Left kidney (tissue), 2 donors: Measurements from ENCODE around the gene FARP2. TPM values are rescaled to one million over a fixed set of nuclear protein-coding genes. Genes with fewer than 3 reads are reported as not detected.

ENCODE experiments used
- DNase-seq: peaks from one replicate; pipeline ENCODE4 v3.0.0-alpha.2; 2013
- polyA plus RNA-seq: library from polyadenylated mRNA; unstranded; fragments of 120-200 nt; gene quantifications from one replicate; pipeline ENCODE4 v1.2.1, GENCODE V29; 2013; ENCODE audit not compliant: insufficient read length

Gene FARP2
- polyA plus RNA-seq, 1 donor: 72.2 TPM

GRCh38 chr2:241532733-241533601, 176.9 kb downstream of the FARP2 start:
- no peak for DNase-seq

- DNase-seq: no peak
These were observed 178.2 kb downstream of the FARP2 start for GRCh38 chr2:241534293-241534692.

GRCh38 chr2:241534701-241535375, 178.8 kb downstream of the FARP2 start:
- DNase-seq: no peak

GRCh38 chr2:241535871-241536655, 180.0 kb downstream of the FARP2 start:
- DNase-seq: no peak

GRCh38 chr2:241538838-241539615, 182.9 kb downstream of the FARP2 start:
- no peak for DNase-seq

- DNase-seq: no peak
These were observed 183.7 kb downstream of the FARP2 start for GRCh38 chr2:241539616-241540374.

GRCh38 chr2:241540401-241540770, 184.3 kb downstream of the FARP2 start:
- no peak for DNase-seq

- DNase-seq: no peak
These were observed 184.9 kb downstream of the FARP2 start for GRCh38 chr2:241540771-241541561.

GRCh38 chr2:241541564-241542277, 185.6 kb downstream of the FARP2 start:
- DNase-seq: no peak

- DNase-seq: no peak
These were observed 186.2 kb downstream of the FARP2 start for GRCh38 chr2:241542278-241542605.

Other genes with a start within 250 kb of the FARP2 start
- 28.8 TPM for gene PASK, start 206.8 kb upstream of the FARP2 start, polyA plus RNA-seq
- gene PPP1R7, start 205.8 kb upstream of the FARP2 start, polyA plus RNA-seq: 83.6 TPM
- gene ANO7, start 167.6 kb upstream of the FARP2 start, polyA plus RNA-seq: 2.5 TPM
- 375 TPM for gene HDLBP, start 40.6 kb upstream of the FARP2 start, polyA plus RNA-seq
- 675 TPM for gene SEPTIN2, start 40.4 kb upstream of the FARP2 start, polyA plus RNA-seq
- 233 TPM for gene STK25, start 152.3 kb downstream of the FARP2 start, polyA plus RNA-seq
- gene BOK, start 202.5 kb downstream of the FARP2 start, polyA plus RNA-seq: 15.1 TPM